ENCODE data around the gene BEST1.
"Not testable (repeated sequence)": the region's sequence is repeated elsewhere in the genome, so short reads cannot be mapped to it uniquely, and the experiment has no call there.

BEST1 gene

DNA sequence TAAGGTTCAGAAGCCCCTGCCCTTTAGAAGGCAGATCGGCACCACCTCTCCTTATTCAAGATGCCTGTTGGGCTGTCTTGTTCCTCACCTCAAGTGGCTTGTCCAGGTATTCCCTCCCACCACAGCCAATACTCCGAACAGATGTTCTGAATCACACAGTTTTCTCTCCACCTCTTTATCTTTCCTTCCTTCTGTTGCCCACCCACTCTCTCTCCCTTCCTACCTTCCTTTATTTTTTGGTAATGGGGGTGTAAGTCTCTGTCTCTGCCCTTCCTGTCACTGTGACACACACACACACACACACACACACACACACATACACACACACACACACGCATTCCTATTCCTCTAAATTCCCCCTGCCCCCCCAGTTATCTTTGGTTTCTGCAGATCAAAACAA lies 8.4 kb downstream of the BEST1 start:
- intact Hi-C loops (cut with DNase I), result no loop called here

GRCh38 chr11:61959114-61959513 lies 9.0 kb downstream of the BEST1 start:
- peak in 15 of 42 donors; percentile 1 to 61 (median 25) for DNase-seq
- intact Hi-C loops (cut with DNase I), result no loop called here

More for the DNA sequence above, 8.4 kb downstream of the BEST1 start:
- DNase-seq, result peak in 3 of 42 donors; percentile 15 to 22 (median 18)

DNA sequence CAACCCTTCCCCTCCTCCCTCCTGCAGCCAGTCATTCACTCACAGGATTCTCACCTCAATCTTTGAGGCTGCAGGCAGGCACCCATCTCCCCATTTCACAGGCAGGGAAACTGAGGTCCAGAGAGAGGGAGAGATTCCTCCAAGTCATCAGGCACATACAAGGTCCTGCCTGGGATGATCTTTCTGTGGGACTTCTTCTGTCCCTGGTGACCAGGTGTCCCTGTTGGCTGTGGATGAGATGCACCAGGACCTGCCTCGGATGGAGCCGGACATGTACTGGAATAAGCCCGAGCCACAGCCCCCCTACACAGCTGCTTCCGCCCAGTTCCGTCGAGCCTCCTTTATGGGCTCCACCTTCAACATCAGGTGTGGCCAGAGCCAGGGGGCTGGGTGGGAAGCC lies 9.5 kb downstream of the BEST1 start:
- intact Hi-C loops (cut with DNase I), result no loop called here
- DNase-seq, result peak in 13 of 42 donors; percentile 6 to 38 (median 14)

DNA sequence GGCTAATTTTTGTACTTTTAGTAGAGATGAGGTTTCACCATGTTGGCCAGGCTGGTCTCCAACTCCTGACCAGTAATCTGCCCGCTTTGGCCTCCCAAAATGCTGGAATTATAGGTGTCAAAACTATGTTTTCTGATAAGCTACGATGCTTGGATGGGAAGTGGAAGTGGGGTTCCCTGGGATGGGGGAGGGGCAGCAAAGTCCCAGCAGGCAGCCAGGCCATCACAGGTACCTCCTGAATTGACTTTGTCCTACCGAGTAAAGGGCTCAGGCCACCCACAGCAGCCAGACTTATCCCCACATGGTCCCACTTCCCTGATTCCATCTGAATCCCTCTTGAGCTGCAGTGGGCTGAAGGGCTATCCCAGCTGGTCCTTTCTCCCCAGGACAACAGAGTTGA lies 10.4 kb downstream of the BEST1 start:
- DNase-seq, result peak in 15 of 42 donors; percentile 0 to 43 (median 12)
- intact Hi-C loops (cut with DNase I), result no loop called here

DNA sequence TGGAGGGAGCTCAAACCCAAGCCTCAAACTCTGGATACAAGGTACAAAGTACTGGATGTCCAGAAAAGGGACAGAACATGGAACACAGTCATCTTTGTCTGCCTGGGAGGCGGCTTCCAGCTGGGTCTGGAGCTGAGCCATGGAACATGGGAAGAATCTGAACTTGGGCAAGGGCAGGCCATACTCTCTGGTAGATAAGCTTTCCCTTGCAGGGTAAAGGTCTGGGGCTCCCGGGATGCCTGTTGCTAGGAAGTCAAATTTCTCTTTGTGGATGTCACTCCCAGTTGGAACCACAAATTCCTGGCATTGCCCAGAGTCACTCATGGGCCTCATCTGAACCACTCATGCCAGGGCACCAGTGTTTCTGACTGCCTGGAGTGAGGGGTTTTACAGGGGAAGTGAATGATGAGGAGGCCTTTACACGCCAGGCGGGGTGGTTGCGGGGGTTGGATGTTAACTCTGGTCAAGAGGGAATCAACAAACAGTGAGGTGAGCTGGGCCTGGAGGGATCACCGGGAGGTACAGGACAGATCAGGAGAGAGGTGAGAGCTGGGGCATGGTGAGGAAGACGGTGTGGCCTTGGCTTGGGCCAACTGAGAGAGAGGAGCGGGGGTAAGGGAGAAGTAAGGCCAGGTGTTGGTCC lies 11.5 kb downstream of the BEST1 start:
- intact Hi-C loops (cut with DNase I), result no loop called here
- peak in 41 of 42 donors; percentile 58 to 91 (median 81) for DNase-seq

DNA sequence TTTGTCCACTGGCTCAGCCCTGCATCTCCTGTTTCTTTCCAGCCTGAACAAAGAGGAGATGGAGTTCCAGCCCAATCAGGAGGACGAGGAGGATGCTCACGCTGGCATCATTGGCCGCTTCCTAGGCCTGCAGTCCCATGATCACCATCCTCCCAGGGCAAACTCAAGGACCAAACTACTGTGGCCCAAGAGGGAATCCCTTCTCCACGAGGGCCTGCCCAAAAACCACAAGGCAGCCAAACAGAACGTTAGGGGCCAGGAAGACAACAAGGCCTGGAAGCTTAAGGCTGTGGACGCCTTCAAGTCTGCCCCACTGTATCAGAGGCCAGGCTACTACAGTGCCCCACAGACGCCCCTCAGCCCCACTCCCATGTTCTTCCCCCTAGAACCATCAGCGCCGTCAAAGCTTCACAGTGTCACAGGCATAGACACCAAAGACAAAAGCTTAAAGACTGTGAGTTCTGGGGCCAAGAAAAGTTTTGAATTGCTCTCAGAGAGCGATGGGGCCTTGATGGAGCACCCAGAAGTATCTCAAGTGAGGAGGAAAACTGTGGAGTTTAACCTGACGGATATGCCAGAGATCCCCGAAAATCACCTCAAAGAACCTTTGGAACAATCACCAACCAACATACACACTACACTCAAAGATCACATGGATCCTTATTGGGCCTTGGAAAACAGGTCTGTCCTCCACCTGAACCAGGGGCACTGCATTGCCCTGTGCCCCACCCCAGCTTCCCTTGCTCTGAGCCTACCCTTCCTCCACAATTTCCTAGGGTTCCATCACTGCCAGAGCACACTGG lies 12.3 kb downstream of the BEST1 start:
- peak in 11 of 42 donors; percentile 0 to 40 (median 24) for DNase-seq
- intact Hi-C loops (cut with DNase I), result no loop called here

GRCh38 chr11:61963016-61963281 lies 12.8 kb downstream of the BEST1 start:
- DNase-seq, result peak in 8 of 42 donors; percentile 12 to 61 (median 38)
- intact Hi-C loops (cut with DNase I), result no loop called here

GRCh38 chr11:61963282-61964057 lies 13.3 kb downstream of the BEST1 start:
- peak in 18 of 42 donors; percentile 1 to 46 (median 28) for DNase-seq
- intact Hi-C loops (cut with DNase I), result no loop called here

- intact Hi-C loops (cut with DNase I), result no loop called here
- DNase-seq, result peak in 13 of 42 donors; percentile 2 to 41 (median 18)
Measured at GRCh38 chr11:61964058-61964665, 14.0 kb downstream of the BEST1 start.

DNA sequence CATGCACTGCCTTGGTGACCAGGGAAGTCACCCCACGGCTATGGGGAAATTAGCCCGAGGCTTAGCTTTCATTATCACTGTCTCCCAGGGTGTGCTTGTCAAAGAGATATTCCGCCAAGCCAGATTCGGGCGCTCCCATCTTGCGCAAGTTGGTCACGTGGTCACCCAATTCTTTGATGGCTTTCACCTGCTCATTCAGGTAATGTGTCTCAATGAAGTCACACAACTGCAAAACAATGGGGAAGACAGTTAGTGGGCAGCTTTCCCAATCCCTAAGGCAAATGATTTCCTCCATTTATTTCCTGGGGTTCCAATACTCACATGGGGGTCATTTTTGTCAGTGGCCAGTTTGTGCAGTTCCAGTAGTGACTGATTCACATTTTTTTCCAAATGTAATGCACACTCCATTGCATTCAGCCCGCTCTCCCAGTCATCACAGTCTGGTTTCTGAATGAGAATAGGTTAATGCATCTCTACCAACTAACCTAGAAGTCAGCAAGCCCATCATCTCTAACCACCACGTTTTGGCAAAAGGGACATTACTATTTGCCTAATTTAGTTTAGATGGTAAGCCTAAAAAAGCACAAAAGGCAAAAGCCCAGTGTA lies 14.6 kb downstream of the BEST1 start:
- DNase-seq, result peak in 14 of 42 donors; percentile 14 to 58 (median 34)
- intact Hi-C loops (cut with DNase I), result not testable (repeated sequence)

- intact Hi-C loops (cut with DNase I), result no loop called here
- DNase-seq, result peak in 24 of 42 donors; percentile 19 to 71 (median 52)
Measured at GRCh38 chr11:61966734-61967115, 16.6 kb downstream of the BEST1 start.

- peak; percentile 90 to 98 (median 95) for DNase-seq
- intact Hi-C loops (cut with DNase I), result no loop called here
Measured at GRCh38 chr11:61967116-61967923, 17.2 kb downstream of the BEST1 start, which contains the start of gene FTH1. Gene FTH1 (minus strand): TSS chr11:61967634. CDS start chr11:61967425, 209 bp downstream.

DNA sequence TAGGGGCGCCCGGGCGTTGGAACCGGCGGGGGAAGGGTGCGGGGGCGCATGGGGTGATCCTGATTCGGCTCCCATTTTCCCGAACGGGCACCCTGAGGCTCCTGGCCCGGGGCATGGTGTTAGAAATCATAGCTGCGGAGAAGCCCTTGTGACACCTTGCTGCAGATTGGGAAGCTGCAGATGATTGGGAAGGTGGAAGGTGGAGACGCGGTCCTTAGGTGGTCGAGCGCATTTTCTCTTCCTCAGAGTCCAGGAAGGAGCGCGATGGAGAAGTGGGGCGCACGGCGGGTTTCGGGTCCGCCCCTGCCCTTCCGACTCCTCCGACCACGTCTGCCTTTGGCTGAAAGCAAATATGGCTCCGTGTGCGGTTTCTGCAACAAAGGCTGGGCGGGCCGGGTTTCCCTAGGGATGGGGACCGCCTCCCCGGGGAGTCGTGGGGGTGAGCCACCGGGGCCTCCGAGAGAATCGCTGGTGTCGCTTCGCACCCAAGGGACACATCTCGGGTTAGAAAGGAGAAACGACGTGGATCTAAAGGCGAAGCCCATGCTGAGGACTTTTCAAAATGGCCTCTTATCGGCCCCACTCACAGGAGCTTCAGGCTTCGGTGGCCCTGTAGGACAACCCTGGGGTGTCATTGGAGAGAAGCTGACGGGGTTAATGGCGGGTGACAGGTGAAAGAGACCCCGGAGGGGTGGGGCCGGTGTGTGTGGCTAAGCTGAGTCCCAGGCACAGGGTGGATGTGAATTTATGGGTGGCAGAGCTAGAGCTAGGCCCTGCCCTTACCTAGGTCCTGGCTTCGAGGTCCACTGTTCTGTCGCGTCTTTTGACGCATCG lies 18.0 kb downstream of the BEST1 start:
- intact Hi-C loops (cut with DNase I), result no loop called here
- DNase-seq, result peak; percentile 38 to 89 (median 77)

DNA sequence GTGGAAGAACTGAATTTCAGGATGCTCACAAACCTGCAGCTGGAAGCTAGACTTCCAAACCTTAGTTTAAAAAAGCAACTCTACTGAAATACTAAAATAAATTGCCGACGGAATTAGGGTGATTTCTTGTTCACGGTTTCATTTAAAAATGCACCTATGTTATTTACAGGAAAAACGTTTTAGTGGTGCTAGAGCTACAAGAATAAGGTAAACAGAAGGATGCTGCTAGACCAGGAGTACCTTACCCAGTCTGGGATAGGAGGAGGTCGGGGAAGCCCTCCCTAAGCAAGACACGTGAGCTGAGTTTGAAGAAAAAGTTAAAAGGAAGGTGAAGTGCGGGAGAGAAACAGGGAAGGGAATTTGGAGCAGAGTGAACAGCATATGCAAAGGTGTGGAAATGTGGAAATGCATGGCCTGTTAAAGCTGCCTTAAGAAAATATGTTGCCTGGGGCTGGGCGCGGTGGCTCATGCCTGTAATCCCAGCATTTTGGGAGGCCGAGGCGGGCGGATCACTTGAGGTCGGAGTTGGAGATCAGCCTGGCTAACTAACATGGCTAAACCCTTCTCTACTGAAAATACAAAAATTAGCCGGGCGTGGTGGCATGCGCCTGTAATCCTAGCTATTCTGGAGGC lies 18.7 kb downstream of the BEST1 start:
- DNase-seq, result peak in 10 of 42 donors; percentile 8 to 37 (median 20)
- intact Hi-C loops (cut with DNase I), result no loop called here

- intact Hi-C loops (cut with DNase I), result no loop called here
Measured at GRCh38 chr11:61969391-61969758, 19.2 kb downstream of the BEST1 start.

GRCh38 chr11:61969838-61970662 lies 19.9 kb downstream of the BEST1 start:
- intact Hi-C loops (cut with DNase I), result loop anchor here (5.0 kb wide), 1 partner anchor 37 kb away; no protein-coding TSS in a partner anchor
- DNase-seq, result peak in 1 of 42 donors; percentile 2

More at GRCh38 chr11:61969391-61969758, 19.2 kb downstream of the BEST1 start:
- DNase-seq, result no peak
